NB4 (cell line): ENCODE measurements around the gene MIER3.

Experiments used
- DNase-seq: peaks from one replicate; pipeline ENCODE4 v3.0.0; 2010; ENCODE audit warnings: low read depth
- H3K4me3 ChIP-seq: one replicate; pipeline ENCODE4 v1.5.1; 2011; ENCODE audit warnings: mild to moderate bottlenecking, low read depth, low read length, moderate library complexity
- CTCF ChIP-seq: IDR thresholded peaks from one replicate; pipeline ENCODE4 v1.5.1; 2012; ENCODE audit warnings: low read depth, low read length
- MAX ChIP-seq: IDR thresholded peaks from 2 replicates; pipeline ENCODE4 v1.6.1; 2011; ENCODE audit warnings: low read depth, low read length
- MYC ChIP-seq: IDR thresholded peaks from 2 replicates; pipeline ENCODE4 v1.6.1; 2011; ENCODE audit warnings: low read depth, low read length
- POLR2A ChIP-seq: IDR thresholded peaks from 2 replicates; pipeline ENCODE4 v1.6.1; 2011; ENCODE audit warnings: mild to moderate bottlenecking; ENCODE audit not compliant: insufficient read length; ENCODE audit errors: extremely low read depth

Gene MIER3

GRCh38 chr5:56986626-56986947, 34.7 kb upstream of the MIER3 start:
- no peak overlapping the region for H3K4me3 ChIP-seq
- DNase-seq: no peak
- TF ChIP-seq MYC (no peak), CTCF (no peak), MAX (no peak), POLR2A (no peak)

- TF ChIP-seq MAX (no peak), CTCF (no peak), MYC (no peak), POLR2A (no peak)
- no peak overlapping the region for H3K4me3 ChIP-seq
- DNase-seq: peak; percentile 72
Observed at GRCh38 chr5:56985936-56986625, 34.2 kb upstream of the MIER3 start.

GRCh38 chr5:56984445-56984844, 32.5 kb upstream of the MIER3 start:
- H3K4me3 ChIP-seq: no peak overlapping the region
- TF ChIP-seq CTCF (no peak), POLR2A (no peak), MYC (no peak), MAX (no peak)
- DNase-seq: peak; percentile 12

- TF ChIP-seq MYC (no peak), CTCF (no peak), MAX (no peak), POLR2A (no peak)
- no peak overlapping the region for H3K4me3 ChIP-seq
- DNase-seq: peak; percentile 21
Observed at GRCh38 chr5:56983593-56984361, 31.9 kb upstream of the MIER3 start.

- H3K4me3 ChIP-seq: no peak overlapping the region
- DNase-seq: peak; percentile 12
- TF ChIP-seq POLR2A (no peak), MAX (no peak), CTCF (no peak), MYC (no peak)
Observed at GRCh38 chr5:56981548-56982315, 29.8 kb upstream of the MIER3 start.
